Trophoblast cell (in vitro differentiated cells and primary cell): ENCODE results near the gene TBX19.

Source experiments
- DNase-seq, 2 donors: peaks; one replicate each; pipeline ENCODE4 v3.0.0-alpha.2; 2016
- H2AFZ ChIP-seq: 2 replicates; pipeline ENCODE4 v1.6.1; 2013; ENCODE audit warnings: low read length, moderate library complexity, mild to moderate bottlenecking; ENCODE audit not compliant: insufficient read depth, poor library complexity
- H2AK5ac ChIP-seq: 2 replicates; pipeline ENCODE4 v1.6.1; 2013; ENCODE audit warnings: mild to moderate bottlenecking, low read length
- H2BK120ac ChIP-seq: 2 replicates; pipeline ENCODE4 v1.6.1; 2013; ENCODE audit warnings: low read length, mild to moderate bottlenecking, moderate library complexity; ENCODE audit not compliant: insufficient read depth, poor library complexity
- H2BK12ac ChIP-seq: 2 replicates; pipeline ENCODE4 v1.6.1; 2013; ENCODE audit warnings: mild to moderate bottlenecking, low read length, moderate library complexity
- H2BK5ac ChIP-seq: 2 replicates; pipeline ENCODE4 v1.6.1; 2013; ENCODE audit warnings: low read length, low read depth, moderate library complexity, mild to moderate bottlenecking; ENCODE audit not compliant: poor library complexity
- H3K14ac ChIP-seq: 2 replicates; pipeline ENCODE4 v1.6.1; 2013; ENCODE audit warnings: mild to moderate bottlenecking, low read length
- H3K18ac ChIP-seq: 2 replicates; pipeline ENCODE4 v1.6.1; 2013; ENCODE audit warnings: mild to moderate bottlenecking, low read length
- H3K23ac ChIP-seq: 2 replicates; pipeline ENCODE4 v1.6.1; 2013; ENCODE audit warnings: low read length
- H3K27ac ChIP-seq: 2 replicates; pipeline ENCODE4 v1.5.1; 2013; ENCODE audit warnings: low read depth, mild to moderate bottlenecking, inconsistent platforms, low read length, moderate library complexity
- H3K27me3 ChIP-seq: 2 replicates; pipeline ENCODE4 v1.6.1; 2013; ENCODE audit warnings: inconsistent platforms, mild to moderate bottlenecking, low read length, moderate library complexity; ENCODE audit not compliant: insufficient read depth
- H3K36me3 ChIP-seq, 2 experiments: 1 replicate in 1 of 2; 2 replicates in 1 of 2; pipeline ENCODE4 v1.6.1; 2013; ENCODE audit warnings: low read length in 2 of 2, mild to moderate bottlenecking in 2 of 2, moderate library complexity in 1 of 2; ENCODE audit not compliant: insufficient read depth in 2 of 2, control insufficient read depth in 1 of 2
- H3K4ac ChIP-seq: 2 replicates; pipeline ENCODE4 v1.6.1; 2013; ENCODE audit warnings: low read depth, mild to moderate bottlenecking, low read length, moderate library complexity
- H3K4me1 ChIP-seq, 2 experiments: 1 replicate in 1 of 2; 2 replicates in 1 of 2; pipeline ENCODE4 v1.6.1; 2013; ENCODE audit warnings: low read length in 2 of 2, mild to moderate bottlenecking in 2 of 2, moderate library complexity in 1 of 2; ENCODE audit not compliant: insufficient read depth in 2 of 2, control insufficient read depth in 1 of 2
- H3K4me2 ChIP-seq: 2 replicates; pipeline ENCODE4 v1.6.1; 2013; ENCODE audit warnings: inconsistent platforms, mild to moderate bottlenecking, low read length, moderate library complexity
- H3K4me3 ChIP-seq: 2 replicates; pipeline ENCODE4 v1.5.1; 2013; ENCODE audit warnings: mild to moderate bottlenecking, low read depth, low read length, inconsistent platforms
- H3K79me1 ChIP-seq: one replicate; pipeline ENCODE4 v1.6.1; 2013; ENCODE audit warnings: low read length
- H3K79me2 ChIP-seq: 2 replicates; pipeline ENCODE4 v1.6.1; 2013; ENCODE audit warnings: low read length, mild to moderate bottlenecking; ENCODE audit not compliant: control insufficient read depth, insufficient read depth, poor library complexity
- H3K9ac ChIP-seq: 2 replicates; pipeline ENCODE4 v1.6.1; 2013; ENCODE audit warnings: mild to moderate bottlenecking, low read length
- H3K9me3 ChIP-seq: 2 replicates; pipeline ENCODE4 v1.6.1; 2013; ENCODE audit warnings: low read depth, mild to moderate bottlenecking, control low read depth, inconsistent platforms, low read length; ENCODE audit not compliant: insufficient read depth
- H4K12ac ChIP-seq: 2 replicates; pipeline ENCODE4 v1.6.1; 2013; ENCODE audit warnings: low read depth, mild to moderate bottlenecking, low read length, moderate library complexity
- H4K8ac ChIP-seq: 2 replicates; pipeline ENCODE4 v1.6.1; 2013; ENCODE audit warnings: low read depth, mild to moderate bottlenecking, low read length, moderate library complexity
- H4K91ac ChIP-seq: one replicate; pipeline ENCODE4 v1.6.1; 2013; ENCODE audit warnings: low read depth, mild to moderate bottlenecking, low read length, moderate library complexity
- WGBS: extraction: QIAGEN DNeasy Blood & Tissue Kit; methylation state at CpG from one replicate; pipeline ENCODE4 v1.1.7; 2013; ENCODE audit warnings: missing lambda C conversion rate; ENCODE audit not compliant: insufficient read length, insufficient coverage; ENCODE audit errors: extremely low coverage; 5-methylcytosine and 5-hydroxymethylcytosine counted together

TBX19 gene

DNA sequence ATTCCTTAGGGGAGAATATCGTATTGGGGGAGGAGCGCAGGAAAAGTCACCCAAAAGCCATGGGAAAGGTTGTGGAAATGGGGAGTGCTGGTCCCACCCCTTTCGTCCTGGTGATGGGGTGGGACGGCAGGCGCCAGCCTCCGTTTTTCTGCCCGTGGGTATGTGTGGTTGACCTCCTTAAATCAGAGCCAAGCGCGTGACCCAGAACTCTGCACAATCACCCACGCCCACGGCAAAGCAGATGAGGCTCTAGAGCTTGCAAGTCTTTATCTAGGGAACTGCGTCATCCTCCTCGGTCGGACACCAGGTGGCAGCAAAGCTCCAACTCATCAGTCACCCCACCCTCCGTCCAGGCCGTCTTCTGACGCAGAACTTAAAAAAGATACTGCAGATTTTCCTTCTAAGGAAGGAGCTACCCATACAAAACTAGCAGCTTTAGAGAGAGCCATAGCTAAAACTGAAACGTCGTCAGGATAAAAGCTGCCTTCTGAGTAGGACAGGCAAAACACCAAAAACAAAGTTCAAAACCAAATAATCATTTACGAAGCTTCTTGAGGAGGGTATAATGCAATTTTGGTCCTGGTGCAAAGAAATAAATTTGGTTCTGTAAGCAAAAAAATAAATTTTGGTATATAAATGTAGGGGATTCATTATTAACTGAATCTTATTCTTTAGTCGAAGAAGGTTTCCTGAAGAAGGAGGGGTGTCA, 62.0 kb downstream of the TBX19 start:
- Histone ChIP-seq H3K4me1 (peaks cover 0 to 3% of the 10 kb centered on the region in 2 experiments), H3K9me3 (no peaks in the 10 kb centered on the region), H3K36me3 (no peaks in the 10 kb centered on the region), H4K12ac (no peak overlapping the region), H3K4ac (no peak overlapping the region), H3K14ac (no peak overlapping the region), H3K9ac (no peak overlapping the region), H3K4me2 (peak overlapping the region; percentile 46), H4K8ac (no peak overlapping the region), H3K79me2 (no peaks in the 10 kb centered on the region), H2AFZ (no peak overlapping the region), H3K18ac (no peak overlapping the region), H2BK120ac (no peak overlapping the region), H3K79me1 (no peaks in the 10 kb centered on the region), H3K27me3 (no peaks in the 10 kb centered on the region), H3K4me3 (no peak overlapping the region), H3K23ac (no peak overlapping the region), H2BK5ac (no peak overlapping the region), H3K27ac (no peak overlapping the region), H4K91ac (no peak overlapping the region), H2AK5ac (no peak overlapping the region), H2BK12ac (no peak overlapping the region)
- whole genome bisulfite sequencing = no CpG with 5 or more reads among the region's 21 CpGs
- DNase-seq = peak; percentile 78 to 87

DNA sequence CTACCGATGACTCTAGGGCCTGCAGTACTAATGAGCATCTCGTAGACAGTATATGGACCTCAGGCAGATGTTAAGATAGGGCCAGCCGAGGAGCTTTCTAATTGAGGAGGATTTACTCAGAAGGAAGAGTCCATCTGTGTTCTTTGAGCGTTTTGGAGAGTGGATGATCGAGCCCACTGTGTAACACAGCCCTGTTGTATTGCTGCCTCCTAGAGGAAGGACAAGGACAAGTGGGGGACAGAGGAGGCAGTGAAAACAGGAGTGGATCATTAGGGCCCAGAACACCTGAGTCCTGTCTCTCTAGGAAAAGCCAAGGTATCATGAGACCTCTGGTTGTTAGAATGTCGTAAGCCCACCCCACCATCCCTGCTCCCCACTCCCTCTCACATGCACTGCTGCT, 62.9 kb downstream of the TBX19 start:
- no peak overlapping the region for H2AK5ac ChIP-seq
- no peaks in the 10 kb centered on the region for H3K36me3 ChIP-seq
- no peak overlapping the region for H3K27ac ChIP-seq
- no peaks in the 10 kb centered on the region for H3K79me2 ChIP-seq
- H4K91ac ChIP-seq = no peak overlapping the region
- no peak overlapping the region for H2BK5ac ChIP-seq
- DNase-seq = no peak
- H3K9ac ChIP-seq = no peak overlapping the region
- no peak overlapping the region for H4K8ac ChIP-seq
- H3K4me3 ChIP-seq = no peak overlapping the region
- H3K9me3 ChIP-seq = no peaks in the 10 kb centered on the region
- WGBS = no CpG with 5 or more reads among the region's 6 CpGs
- H3K23ac ChIP-seq = no peak overlapping the region
- no peak overlapping the region for H3K18ac ChIP-seq
- H3K27me3 ChIP-seq = no peaks in the 10 kb centered on the region
- no peak overlapping the region for H2BK120ac ChIP-seq
- peaks cover 0 to 3% of the 10 kb centered on the region in 2 experiments for H3K4me1 ChIP-seq
- H4K12ac ChIP-seq = no peak overlapping the region
- no peak overlapping the region for H3K4me2 ChIP-seq
- no peaks in the 10 kb centered on the region for H3K79me1 ChIP-seq
- no peak overlapping the region for H2BK12ac ChIP-seq
- H3K4ac ChIP-seq = no peak overlapping the region
- H3K14ac ChIP-seq = no peak overlapping the region
- no peak overlapping the region for H2AFZ ChIP-seq

DNA sequence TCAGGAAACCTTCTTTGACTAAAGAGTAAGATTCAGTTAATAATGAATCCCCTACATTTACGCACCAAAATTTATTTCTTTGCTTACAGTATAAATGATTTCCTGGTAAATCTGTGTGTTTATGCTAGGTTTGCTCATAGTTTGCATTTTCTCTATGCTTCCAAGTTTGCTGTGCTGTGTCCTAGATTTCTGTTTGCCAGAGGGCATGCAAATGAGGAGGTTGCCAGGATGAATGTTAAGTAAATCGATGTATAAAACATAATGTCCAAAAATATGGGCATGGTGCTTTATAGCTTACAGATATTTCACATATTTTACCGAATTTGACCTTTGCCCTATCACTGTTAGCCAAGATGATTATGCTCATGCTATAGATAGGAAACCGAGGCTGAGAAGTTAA, 63.8 kb downstream of the TBX19 start:
- no peak overlapping the region for H3K9ac ChIP-seq
- no peak overlapping the region for H3K4me3 ChIP-seq
- H4K12ac ChIP-seq = no peak overlapping the region
- H3K27ac ChIP-seq = no peak overlapping the region
- H3K9me3 ChIP-seq = no peaks in the 10 kb centered on the region
- no peak overlapping the region for H2BK120ac ChIP-seq
- no peaks in the 10 kb centered on the region for H3K36me3 ChIP-seq
- no peaks in the 10 kb centered on the region for H3K27me3 ChIP-seq
- H2AFZ ChIP-seq = no peak overlapping the region
- H2AK5ac ChIP-seq = no peak overlapping the region
- H4K91ac ChIP-seq = no peak overlapping the region
- no peak overlapping the region for H3K4ac ChIP-seq
- H3K79me1 ChIP-seq = no peaks in the 10 kb centered on the region
- H3K4me1 ChIP-seq = peaks cover 0 to 3% of the 10 kb centered on the region in 2 experiments
- no CpG with 5 or more reads among the region's 4 CpGs for WGBS
- DNase-seq = no peak
- no peak overlapping the region for H2BK12ac ChIP-seq
- no peak overlapping the region for H3K14ac ChIP-seq
- H3K18ac ChIP-seq = no peak overlapping the region
- no peak overlapping the region for H3K23ac ChIP-seq
- H4K8ac ChIP-seq = no peak overlapping the region
- H2BK5ac ChIP-seq = no peak overlapping the region
- H3K79me2 ChIP-seq = no peaks in the 10 kb centered on the region
- H3K4me2 ChIP-seq = no peak overlapping the region

DNA sequence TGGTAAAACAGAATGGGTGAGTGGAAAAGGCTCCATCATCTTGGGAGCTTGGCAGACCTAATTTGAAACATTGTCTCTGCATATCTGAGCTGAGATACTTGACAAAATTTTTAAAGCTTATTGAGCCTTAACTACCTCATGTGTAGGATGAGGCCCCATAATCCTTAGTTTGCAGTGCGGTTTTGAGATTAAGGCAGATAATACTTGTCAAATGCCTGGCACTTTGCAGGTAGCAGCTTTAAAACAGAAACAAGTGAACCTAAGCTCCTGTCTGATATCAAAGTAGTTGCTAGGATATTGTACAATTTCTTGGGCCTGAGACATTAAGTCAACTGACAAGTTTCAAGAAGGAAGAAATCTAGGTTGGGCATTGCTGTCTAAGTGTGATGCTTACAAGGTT, 65.3 kb downstream of the TBX19 start:
- H3K4ac ChIP-seq = no peak overlapping the region
- H2BK120ac ChIP-seq = no peak overlapping the region
- no peak overlapping the region for H3K27ac ChIP-seq
- H4K12ac ChIP-seq = no peak overlapping the region
- no peak overlapping the region for H2BK12ac ChIP-seq
- H3K79me1 ChIP-seq = no peaks in the 10 kb centered on the region
- H3K36me3 ChIP-seq = no peaks in the 10 kb centered on the region
- no peak overlapping the region for H4K8ac ChIP-seq
- H3K4me1 ChIP-seq = peaks cover 0 to 3% of the 10 kb centered on the region in 2 experiments
- no peaks in the 10 kb centered on the region for H3K9me3 ChIP-seq
- H4K91ac ChIP-seq = no peak overlapping the region
- H2AK5ac ChIP-seq = no peak overlapping the region
- no peak overlapping the region for H3K18ac ChIP-seq
- no peaks in the 10 kb centered on the region for H3K79me2 ChIP-seq
- no peaks in the 10 kb centered on the region for H3K27me3 ChIP-seq
- H3K4me3 ChIP-seq = no peak overlapping the region
- no peak for DNase-seq
- H3K9ac ChIP-seq = no peak overlapping the region
- no peak overlapping the region for H2AFZ ChIP-seq
- no peak overlapping the region for H3K4me2 ChIP-seq
- no peak overlapping the region for H3K14ac ChIP-seq
- H3K23ac ChIP-seq = no peak overlapping the region
- WGBS = no CpG with 5 or more reads among the region's 1 CpG
- no peak overlapping the region for H2BK5ac ChIP-seq
